NCI-H1436 (cell line): ENCODE measurements around the gene SBNO1.
"Not testable (repeated sequence)": the region's sequence is repeated elsewhere in the genome, so short reads cannot be mapped to it uniquely, and the experiment has no call there.

Source experiments
- DNase-seq: peaks from one replicate; lab custom pipeline; 2025; lab: John Stamatoyannopoulos, UW

Gene SBNO1

DNA sequence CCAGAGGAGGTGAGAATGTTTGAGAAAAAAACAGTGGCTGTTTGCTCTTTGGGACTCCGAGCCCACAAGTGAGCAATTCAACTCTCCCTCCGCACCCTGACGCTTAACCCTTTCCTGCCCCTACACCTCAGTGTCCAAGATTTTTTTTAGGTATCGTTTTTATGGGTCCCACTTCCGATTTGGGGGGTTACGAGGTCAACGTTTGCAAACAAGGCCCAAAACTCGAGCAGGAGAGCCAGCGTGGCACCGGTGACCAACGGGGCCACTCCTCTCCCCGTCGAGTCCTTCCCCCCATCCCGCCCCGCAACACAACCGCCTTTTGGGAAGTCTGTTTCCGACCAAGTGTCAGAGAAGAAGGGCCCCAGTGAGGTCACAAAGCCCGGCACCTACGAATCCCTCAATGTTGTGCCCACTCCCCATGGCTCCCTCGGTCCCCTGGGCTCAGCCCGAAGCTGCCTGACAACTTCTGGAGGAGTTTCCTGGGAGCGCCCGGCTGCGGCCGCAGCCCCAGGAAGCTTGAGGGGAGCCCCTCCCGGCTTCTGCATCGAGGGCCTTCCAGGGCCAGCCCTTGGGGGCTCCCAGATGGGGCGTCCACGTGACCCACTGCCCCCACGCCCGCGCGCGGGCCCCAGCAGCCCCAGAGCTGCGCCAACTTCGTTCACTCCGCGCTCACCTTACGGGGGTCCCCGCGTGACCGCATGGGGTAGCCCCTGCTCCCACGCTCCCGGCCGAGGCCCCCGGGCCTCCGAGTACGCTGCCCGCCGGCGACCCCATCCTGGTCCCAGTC lies 94.2 kb downstream of the SBNO1 start:
- DNase-seq: peak; percentile 1

DNA sequence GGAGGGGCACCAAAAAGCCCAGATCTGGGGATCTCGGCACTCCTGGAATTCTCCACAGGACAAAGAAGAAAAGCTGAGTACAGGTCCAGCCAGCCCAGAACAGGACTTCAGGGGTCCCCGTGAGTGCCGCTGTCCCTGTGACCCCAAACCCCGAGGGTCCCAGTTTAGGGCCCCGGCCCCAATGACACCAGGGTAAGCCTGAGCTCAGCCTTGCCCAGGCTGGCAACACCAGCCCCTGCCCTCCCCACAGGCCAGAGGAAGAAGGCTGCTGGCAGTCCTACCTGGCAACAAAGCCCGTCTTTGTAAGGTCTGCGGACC lies 94.8 kb downstream of the SBNO1 start:
- no peak for DNase-seq

DNA sequence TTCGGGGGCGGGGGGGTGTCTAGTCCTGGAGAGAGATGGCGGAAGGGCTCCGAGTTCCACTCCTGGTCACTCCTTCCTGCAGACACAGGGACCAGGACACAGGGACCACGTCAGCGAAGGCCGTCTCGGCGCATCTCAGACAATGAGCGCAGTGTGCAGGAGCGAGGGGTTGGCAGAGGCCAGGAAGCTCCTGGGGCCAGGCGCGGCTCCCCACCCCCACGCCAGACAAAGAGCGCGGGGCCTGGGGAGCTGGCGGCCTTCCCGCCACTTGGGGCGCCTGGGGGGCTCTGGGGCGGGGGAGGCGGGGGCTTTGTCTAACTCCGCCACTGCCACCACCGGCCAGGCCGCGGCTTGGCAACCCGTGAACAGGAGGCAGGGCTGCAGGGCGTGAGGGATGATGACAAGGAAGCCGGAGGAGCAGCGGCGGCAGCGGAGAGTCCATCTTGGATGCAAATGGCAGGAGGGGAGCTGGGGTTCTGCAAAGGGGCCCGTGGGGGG lies 95.2 kb downstream of the SBNO1 start:
- peak; percentile 51 for DNase-seq

DNA sequence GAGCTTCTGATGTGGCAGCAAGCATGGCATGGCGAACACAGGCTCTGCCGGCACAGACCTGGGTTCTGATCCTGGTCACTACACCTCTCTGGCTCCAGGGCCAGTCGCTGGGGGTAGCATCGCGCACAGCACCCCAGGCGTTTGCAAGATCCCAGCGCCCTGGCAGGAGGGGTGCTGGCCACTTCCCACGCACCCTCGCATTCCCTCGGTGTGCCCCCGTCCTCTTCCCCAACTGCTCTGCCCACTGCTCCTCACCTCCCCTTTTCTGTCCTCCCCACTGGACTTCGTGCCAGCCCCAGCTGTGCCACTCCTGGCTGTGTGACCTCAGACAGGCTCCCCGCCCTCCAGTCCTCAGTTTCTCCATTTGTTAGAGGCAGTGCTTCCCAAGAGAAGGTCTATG lies 95.8 kb downstream of the SBNO1 start:
- no peak for DNase-seq

DNA sequence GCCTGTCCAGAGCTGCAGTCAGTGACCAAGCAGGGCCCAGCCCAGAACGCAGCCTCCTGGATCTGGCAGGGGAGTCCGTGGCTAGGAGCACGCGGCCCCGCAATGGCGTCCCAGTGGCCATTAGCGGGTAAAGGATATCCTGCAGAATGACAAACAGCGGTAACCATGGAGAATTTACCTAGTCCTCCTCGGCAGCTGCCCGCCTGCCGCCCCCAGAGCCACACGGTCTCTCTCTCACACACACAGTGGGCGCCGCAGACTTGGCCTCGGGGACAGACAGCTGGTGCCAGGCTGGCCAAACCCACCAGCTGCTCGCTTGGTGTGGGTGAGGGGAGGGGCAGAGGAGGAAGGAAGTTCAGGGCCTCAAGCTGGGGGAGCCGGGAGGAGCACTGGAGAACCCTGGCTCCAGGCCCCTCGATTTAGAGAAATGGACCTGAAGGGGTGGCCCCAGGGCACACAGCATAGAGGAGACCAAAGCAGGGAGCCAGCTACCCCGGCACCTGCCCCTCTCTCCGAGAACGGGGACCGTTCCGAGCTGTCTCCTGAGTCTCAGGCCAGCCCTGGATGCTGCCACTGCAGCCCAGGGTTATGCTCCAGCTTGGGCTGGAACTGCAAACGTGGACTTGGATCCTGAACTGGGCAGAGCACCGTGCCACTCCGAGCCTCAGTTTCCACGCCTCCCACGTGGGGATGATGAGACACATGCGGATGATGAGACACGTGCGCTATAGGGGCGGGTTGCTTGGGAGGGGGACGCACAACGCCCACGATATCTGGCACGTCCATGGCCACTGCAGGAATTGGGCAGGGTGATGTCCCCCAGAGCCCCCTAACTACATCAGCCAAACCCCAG lies 96.4 kb downstream of the SBNO1 start:
- peak; percentile 0 for DNase-seq

DNA sequence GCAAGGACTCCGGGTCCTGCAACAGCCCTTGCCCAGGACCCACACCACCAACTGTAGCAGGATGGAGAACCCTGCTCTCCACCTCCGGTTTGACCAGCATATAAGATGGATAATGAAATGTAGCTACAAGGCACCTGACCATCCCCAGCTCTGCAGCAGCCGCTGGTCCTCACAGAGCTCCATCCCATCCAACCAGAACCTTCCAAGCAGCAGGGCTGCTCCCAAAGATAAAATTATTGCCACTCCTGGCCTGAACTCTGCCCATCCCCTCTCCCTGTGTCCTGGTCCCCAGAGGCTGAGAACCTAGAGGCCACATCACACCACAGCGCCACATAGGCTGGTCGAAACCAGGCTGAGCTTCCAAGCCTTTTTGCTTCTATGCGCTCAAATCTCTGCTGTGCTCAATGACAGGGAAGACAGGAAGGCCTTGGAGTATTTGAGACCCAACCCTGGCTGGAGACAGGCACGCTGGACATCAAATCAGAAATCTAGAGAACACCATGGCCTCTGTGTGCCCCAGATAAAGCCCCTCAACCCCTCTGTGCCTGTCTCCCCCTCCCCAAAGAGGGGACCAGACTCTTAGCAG lies 97.2 kb downstream of the SBNO1 start:
- DNase-seq: no peak

DNA sequence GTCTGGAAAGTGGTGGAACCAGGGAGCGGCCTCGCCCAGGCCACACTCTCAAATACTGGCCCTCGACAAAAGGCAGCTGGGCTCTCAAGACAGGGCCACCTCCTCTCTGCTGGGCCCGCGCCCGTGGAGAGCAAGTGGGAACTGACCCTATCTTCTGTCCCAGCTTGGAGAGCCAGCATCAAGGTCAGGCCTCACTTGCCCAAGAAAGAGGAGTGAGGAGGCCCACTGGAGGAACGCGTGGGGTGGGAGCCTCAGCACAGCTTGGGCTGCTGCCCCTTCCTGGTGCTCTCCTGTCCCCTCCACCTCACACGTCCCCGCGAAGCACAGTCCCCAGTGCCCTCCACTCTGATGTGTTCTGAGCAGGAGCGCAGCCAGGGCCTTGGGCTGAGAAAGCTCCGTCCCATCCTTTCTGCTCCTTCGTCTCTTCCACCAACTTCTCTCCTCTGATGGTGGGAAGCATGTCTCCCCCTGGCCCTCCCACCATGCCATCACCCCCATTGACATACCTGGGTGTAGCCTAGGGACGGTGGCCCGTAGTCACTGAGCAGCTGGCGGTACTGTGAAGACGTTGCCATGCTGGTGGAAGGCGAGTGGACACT lies 97.9 kb downstream of the SBNO1 start:
- DNase-seq: no peak

DNA sequence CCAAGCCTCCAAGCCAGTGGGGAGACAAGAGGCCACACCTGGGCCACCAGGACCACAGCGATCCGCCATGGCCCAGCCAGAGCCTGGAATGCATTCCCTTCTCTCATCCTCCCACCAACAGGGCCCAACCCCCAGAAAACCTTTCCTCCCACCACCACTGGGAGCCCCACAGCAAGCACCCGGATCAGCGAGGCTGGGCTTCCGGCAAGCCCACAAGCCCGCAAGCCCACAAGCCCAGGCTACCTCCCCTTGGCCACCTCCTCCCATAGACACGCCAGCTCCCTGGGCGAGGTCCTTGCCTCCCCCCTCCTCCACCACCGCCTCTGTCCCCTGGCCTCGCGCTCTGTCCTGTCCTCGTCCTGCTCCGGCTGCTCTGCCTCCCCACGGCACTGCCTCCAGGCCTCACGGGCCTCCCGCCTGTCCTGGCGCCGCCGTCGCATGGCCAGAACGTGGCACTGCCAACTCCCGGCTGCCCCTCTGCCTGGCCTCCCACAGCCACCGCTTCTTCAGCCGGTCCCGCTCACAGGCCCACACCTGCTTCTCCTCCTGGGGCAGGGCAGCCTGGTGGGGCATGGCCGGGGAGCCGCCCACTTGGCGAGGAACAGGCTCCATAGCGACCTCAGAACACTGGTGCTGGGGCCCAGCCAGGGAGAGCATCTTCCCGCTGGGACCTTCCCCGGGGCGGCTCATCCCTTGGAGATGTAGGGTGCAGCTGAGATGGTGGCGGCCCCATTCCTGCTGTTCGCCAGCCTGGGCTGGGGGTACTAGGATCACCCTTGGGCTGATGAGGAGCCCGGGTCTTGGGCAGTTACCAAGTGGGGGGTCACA lies 98.6 kb downstream of the SBNO1 start:
- DNase-seq: no peak

DNA sequence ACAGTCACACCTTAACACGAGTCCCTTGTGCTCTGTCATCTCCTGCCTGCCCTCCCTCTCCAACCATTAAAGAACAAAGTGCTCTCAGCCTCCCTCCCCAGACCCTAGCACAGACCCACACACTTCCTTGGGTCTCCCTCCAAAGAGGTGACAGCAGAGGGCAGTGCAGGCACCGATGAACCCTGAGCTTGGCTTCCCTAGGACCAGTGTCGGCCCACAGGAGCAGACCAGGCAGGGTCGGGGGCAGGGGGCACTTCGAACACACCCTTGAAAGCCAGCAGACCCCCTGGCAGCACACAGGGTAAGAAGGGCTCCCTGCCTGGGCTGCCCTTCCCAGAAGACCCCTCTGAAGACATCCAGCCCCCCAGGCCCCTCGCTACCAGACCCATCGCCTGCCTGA lies 100.0 kb downstream of the SBNO1 start:
- no peak for DNase-seq

DNA sequence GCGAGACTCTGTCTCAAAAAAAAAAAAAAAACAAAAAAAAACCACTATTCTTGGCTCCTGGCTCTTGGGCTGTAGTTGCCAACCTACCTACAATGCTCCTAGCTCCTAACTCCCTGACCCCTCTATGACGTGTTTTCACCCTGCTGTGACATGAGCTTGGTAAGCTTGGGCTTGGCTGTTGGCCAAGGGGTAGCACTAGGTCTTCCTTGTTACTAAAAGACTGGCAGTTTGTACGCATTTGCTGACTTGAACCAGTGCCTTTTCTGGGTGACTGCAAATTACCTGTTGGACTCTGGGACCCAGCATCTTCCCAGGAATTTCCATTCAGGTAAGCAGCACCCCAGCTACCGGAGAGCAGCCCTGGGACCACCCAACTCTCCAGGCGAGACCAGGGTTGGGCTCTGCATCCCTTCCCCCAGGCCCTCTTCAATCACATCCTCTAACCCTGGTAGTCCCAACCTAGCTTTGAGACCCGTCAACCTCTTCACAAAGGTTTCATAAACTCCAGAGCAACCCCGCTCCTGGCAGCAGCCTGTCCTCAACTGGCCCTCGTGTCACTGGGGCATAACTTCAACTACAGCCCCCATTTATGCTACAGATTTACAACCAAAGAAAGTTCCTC lies 101.3 kb downstream of the SBNO1 start:
- no peak for DNase-seq

DNA sequence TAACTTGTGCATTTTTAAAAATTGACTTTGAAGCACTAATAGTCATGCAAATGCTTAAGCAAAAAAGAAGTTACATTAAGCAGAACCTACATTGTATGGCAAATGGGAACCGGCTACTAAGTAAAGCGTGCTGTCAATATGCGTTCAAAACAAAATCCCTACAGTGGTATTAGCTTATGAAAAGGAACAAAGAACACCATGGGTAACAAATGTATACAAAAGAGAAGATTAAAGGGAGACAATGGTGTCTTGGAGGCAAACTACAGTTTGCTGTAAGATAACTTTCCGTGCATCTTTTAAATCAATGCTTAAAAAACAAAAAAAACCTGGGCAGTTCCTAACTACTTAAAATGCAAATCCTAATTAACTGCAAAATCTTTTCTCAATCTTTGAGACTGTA lies 103.5 kb downstream of the SBNO1 start:
- no peak for DNase-seq

DNA sequence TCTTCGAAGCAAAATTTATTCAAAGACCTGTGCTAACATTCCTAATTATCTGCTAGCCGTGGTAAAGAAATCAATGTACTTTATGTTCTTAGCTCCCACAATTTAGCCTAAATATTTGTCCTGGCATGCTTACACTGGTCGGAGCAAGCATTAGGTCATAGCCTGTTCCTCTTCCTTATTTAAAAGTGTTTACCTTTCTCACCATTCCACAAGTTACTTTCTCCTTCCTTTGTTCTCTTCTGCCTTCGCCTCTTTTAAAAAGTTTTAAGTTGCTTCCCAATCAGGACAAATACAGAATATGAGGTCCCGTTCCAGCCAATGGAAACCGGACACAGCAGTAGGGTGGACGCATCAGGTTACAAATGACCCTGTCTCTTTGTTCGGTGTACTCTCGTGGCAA lies 104.6 kb downstream of the SBNO1 start:
- DNase-seq: no peak

DNA sequence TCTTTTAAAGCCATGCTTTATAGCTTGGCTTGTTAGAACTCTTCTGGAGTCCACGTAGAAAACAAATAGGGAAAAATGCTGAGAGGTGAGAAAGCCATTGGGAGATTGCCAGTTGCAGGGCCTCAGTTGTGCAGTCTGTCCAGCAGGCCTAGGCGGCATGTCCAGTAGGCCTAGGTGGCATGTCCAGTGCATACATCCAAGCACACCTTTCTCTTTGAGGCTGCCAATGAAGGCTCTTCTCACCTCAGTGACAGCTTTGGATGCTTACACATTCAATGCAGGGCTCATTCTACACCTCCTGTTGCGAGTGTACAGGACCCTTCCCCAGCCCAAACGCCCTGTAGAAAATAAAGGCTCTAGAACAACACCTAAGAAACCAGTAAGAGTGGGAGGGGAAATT lies 106.1 kb downstream of the SBNO1 start:
- DNase-seq: no peak

DNA sequence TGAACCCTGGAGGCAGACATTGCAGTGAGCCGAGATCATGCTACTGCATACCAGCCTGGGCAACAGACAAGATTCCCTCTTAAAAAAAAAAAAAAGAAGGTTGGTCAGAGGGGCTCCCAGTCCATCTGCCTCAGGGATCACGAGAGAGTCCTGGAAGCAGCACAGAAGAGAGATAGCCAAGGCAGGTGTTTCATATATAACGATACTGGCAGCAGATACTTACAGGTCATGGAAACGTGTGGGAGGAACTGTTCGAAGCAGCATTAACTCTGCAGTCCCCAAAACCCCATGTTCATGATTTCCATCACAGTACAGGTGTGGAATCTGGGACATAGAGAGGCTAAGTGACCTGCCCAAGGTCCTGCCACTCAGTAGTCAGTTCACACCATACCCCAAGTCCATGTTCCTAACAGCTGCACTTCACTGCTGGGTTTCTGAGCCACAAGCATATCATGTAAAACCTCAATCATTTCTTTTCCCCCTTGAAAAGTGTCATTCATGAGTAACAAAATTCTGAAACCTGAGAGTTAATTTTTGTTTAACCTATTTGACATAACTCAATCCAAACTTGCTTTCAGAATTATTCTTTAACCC lies 109.7 kb downstream of the SBNO1 start:
- no peak for DNase-seq

DNA sequence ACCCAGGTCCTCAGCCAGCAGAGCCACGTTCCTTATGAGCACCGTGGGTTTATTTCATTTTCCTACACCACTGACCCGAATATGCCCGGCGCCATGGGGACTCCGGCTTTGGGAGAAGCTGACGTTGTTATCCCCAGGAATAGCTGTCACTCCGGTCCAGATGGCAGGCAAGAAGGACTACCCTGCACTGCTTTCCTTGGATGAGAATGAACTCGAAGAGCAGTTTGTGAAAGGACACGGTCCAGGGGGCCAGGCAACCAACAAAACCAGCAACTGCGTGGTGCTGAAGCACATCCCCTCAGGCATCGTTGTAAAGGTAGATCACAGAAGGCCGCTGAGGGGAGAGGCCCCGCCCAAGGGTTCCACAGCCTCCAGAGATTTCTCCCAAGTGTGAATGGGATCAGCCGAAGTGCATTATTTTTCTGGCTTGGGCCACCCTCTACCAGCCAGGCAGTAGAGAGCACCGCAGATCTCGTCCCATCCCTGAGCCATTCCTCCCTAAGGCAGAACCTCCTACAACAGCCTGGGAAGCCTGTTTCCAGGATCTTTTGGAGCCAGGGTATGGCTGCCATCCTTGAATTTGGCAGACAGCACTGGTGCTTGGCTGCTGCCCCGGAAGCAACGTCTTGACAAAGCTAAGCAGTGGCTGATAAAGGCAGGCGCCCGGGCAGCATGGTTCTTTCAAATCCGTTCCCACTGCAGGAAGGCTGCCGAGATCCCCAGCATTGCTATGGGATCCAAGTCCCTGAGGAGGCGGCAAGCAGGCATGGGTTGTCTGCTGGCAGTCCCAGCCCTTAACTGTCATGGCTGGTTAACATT lies 110.8 kb downstream of the SBNO1 start:
- DNase-seq: no peak

DNA sequence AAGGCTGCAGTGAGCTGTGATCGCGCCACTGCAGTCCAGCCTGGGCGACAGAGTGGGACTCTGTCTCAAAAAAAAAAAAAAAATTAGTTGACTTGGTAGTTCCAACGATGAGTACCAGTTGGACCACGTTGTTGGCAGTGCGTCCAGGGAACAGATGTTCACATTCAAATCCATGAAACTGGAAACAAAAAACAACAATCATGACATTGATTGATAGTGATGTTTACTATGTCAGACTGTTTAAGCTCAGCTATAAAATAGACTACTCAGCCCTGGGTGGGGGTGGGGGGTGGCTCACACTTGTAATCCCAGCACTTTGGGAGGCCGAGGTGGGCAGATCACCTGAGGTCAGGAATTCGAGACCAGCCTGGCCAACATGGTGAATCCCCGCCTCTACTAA lies 112.3 kb downstream of the SBNO1 start:
- not testable (repeated sequence) for DNase-seq

DNA sequence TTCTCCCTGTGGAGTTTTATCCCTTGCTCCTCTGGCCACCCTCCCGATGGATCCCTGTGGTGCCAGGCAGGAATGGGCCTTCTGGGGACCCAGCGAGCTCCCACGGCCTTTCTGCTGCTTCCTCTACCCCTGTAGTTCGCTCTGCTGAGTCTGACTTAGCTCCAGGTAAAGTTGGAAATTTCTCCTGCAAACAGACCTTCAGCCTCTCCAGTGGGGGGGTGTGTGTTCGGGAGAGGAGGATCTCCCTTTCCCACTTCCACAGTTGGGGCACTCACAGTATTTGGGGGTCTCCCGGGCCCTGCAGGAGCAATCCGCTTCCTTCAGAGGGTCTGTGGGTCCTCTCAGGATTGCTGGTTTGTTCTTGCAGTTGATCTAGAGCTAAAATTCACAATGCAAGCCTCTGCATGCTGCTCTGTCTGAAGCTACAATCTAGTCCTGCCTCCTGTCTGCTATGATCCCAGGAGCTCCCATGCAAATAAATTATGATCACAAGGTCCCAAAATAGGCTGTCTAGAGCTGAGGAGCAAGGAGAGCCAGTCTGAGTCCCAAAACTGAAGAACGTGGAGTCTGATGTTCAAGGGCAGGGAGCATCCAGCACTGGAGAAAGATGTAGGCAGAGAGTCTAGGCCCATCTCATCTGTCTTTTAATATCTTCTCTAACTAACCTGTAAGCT lies 113.1 kb downstream of the SBNO1 start:
- no peak for DNase-seq

DNA sequence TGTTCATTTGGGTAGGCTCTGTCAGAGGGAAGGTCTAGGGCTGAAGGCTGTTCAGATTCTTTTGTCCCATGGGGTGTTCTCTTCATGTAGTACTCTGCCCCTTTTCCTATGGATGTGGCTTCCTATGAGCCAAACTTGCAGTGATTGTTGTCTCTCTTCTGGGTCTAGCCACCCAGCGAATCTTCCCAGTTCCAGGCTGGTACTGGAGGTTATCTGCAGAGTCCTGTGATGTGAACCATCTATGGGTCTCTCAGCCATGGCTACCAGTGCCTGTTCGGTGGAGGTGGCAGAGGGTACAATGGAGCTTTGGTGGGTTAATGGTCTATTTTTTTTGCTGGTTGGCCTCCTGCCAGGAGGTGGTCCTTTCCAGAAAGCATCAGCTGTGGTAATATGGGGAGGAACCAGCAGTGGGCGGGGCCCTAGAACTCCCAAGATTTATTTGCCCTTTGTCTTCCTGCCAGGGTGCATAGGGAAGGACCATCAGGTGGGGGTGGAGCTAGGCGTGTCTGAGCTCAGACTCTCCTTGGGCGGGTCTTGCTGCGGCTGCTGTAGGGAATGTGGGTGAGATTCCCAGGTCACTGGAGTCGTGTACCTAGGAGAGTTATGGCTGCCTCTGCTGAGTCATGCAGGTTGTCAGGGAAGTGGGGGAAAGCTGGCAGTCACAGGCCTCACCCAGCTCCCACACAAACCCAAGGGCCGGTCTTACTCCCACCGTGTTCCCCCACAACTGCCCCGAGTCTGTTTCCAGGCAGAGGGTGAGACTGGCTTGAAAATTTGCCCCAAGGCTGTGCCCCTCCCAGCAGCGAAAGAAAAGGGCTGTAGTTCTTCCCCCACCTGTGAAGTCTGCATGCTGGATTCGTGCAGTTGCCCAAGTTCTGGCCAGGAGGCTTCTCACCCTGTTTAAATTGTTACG lies 113.9 kb downstream of the SBNO1 start:
- peak; percentile 54 for DNase-seq
